Effector memory CD8-positive, alpha-beta T cell (primary cell): ENCODE measurements around the gene ADAM19.

ENCODE experiments used
- ATAC-seq: fragments of 150-1000 bp; cut with Tn5 transposase; replicated peaks from 2 replicates; pipeline ENCODE4 v1.10.0; 2021; ENCODE audit warnings: mild to moderate bottlenecking, moderate library complexity
- DNase-seq, 3 experiments: peaks; one replicate each; pipeline ENCODE4 v3.0.0; 2021
- H3K27ac Mint-ChIP-seq, 2 donors: one replicate each; pipeline ENCODE4 v1.8.0; 2022; ENCODE audit warnings: mild to moderate bottlenecking in 2 of 2, mixed read lengths in 2 of 2, moderate library complexity in 2 of 2
- H3K27me3 Mint-ChIP-seq, 2 donors: one replicate each; pipeline ENCODE4 v1.8.0; 2022; ENCODE audit warnings: mixed read lengths in 2 of 2
- H3K36me3 Mint-ChIP-seq: one replicate; pipeline ENCODE4 v1.8.0; 2022; ENCODE audit warnings: mild to moderate bottlenecking, moderate library complexity, mixed read lengths; ENCODE audit not compliant: insufficient read depth
- H3K4me1 Mint-ChIP-seq, 2 donors: one replicate each; pipeline ENCODE4 v1.8.0; 2022; ENCODE audit warnings: low read depth in 2 of 2, mixed read lengths in 2 of 2
- H3K4me3 Mint-ChIP-seq, 2 donors: one replicate each; pipeline ENCODE4 v1.8.0; 2022; ENCODE audit warnings: mild to moderate bottlenecking in 2 of 2, mixed read lengths in 2 of 2, moderate library complexity in 2 of 2
- H3K9me3 Mint-ChIP-seq, 2 donors: one replicate each; pipeline ENCODE4 v1.8.0; 2022; ENCODE audit warnings: mixed read lengths in 2 of 2

ADAM19 gene

GRCh38 chr5:157520911-157521703 is 54.5 kb downstream of the ADAM19 start:
- DNase-seq (no peak), ATAC-seq (no peak)
- H3K27me3 Mint-ChIP-seq, result no peaks in the 10 kb centered on the region
- H3K27ac Mint-ChIP-seq, result peak overlapping the region; percentile 72 to 86
- H3K36me3 Mint-ChIP-seq, result peaks cover 11% of the 10 kb centered on the region
- peaks cover 3 to 5% of the 10 kb centered on the region in 2 donors for H3K4me1 Mint-ChIP-seq
- H3K4me3 Mint-ChIP-seq, result no peak overlapping the region
- no peaks in the 10 kb centered on the region for H3K9me3 Mint-ChIP-seq

- H3K27ac Mint-ChIP-seq, result no peak overlapping the region
Observed at GRCh38 chr5:157519579-157520253, 55.9 kb downstream of the ADAM19 start.

GRCh38 chr5:157518963-157519362 is 56.6 kb downstream of the ADAM19 start:
- Mint-ChIP-seq H3K9me3 (no peaks in the 10 kb centered on the region), H3K27ac (no peak overlapping the region), H3K36me3 (peaks cover 17% of the 10 kb centered on the region), H3K27me3 (no peaks in the 10 kb centered on the region), H3K4me1 (peaks cover 3 to 9% of the 10 kb centered on the region in 2 donors), H3K4me3 (no peak overlapping the region)
- DNase-seq (no peak), ATAC-seq (no peak)

More at GRCh38 chr5:157519579-157520253, 55.9 kb downstream of the ADAM19 start:
- Mint-ChIP-seq H3K9me3 (no peaks in the 10 kb centered on the region), H3K27me3 (no peaks in the 10 kb centered on the region), H3K4me1 (peaks cover 3 to 9% of the 10 kb centered on the region in 2 donors), H3K4me3 (no peak overlapping the region), H3K36me3 (peaks cover 11% of the 10 kb centered on the region)
- DNase-seq (no peak), ATAC-seq (peak; percentile 63)

GRCh38 chr5:157516626-157517325 is 58.8 kb downstream of the ADAM19 start:
- Mint-ChIP-seq H3K9me3 (no peaks in the 10 kb centered on the region), H3K36me3 (peaks cover 19% of the 10 kb centered on the region), H3K27ac (peak overlapping the region in 1 of 2 donors; percentile 81), H3K27me3 (no peaks in the 10 kb centered on the region), H3K4me1 (peaks cover 3 to 11% of the 10 kb centered on the region in 2 donors), H3K4me3 (no peak overlapping the region)
- no peak for DNase-seq
- ATAC-seq, result no peak

GRCh38 chr5:157516006-157516405 is 59.6 kb downstream of the ADAM19 start:
- no peak for DNase-seq
- peaks cover 19% of the 10 kb centered on the region for H3K36me3 Mint-ChIP-seq
- no peaks in the 10 kb centered on the region for H3K9me3 Mint-ChIP-seq
- H3K4me3 Mint-ChIP-seq, result no peak overlapping the region
- H3K27ac Mint-ChIP-seq, result peak overlapping the region in 1 of 2 donors; percentile 60
- peaks cover 3 to 7% of the 10 kb centered on the region in 2 donors for H3K4me1 Mint-ChIP-seq
- ATAC-seq, result no peak
- no peaks in the 10 kb centered on the region for H3K27me3 Mint-ChIP-seq

GRCh38 chr5:157514974-157515373 is 60.6 kb downstream of the ADAM19 start:
- Mint-ChIP-seq H3K27me3 (no peaks in the 10 kb centered on the region), H3K36me3 (peaks cover 19% of the 10 kb centered on the region), H3K4me1 (peaks cover 3 to 7% of the 10 kb centered on the region in 2 donors), H3K4me3 (no peak overlapping the region), H3K9me3 (no peaks in the 10 kb centered on the region), H3K27ac (no peak overlapping the region)
- DNase-seq (no peak), ATAC-seq (no peak)

GRCh38 chr5:157513182-157513581 is 62.4 kb downstream of the ADAM19 start:
- no peak for DNase-seq
- Mint-ChIP-seq H3K36me3 (peaks cover 16% of the 10 kb centered on the region), H3K27ac (peak overlapping the region in 1 of 2 donors; percentile 7), H3K4me3 (no peak overlapping the region), H3K9me3 (no peaks in the 10 kb centered on the region), H3K27me3 (no peaks in the 10 kb centered on the region), H3K4me1 (peaks cover 6 to 11% of the 10 kb centered on the region in 2 donors)
- ATAC-seq, result no peak

GRCh38 chr5:157511651-157512644 is 63.6 kb downstream of the ADAM19 start:
- H3K4me3 Mint-ChIP-seq, result no peak overlapping the region
- H3K9me3 Mint-ChIP-seq, result no peaks in the 10 kb centered on the region
- H3K36me3 Mint-ChIP-seq, result peaks cover 19% of the 10 kb centered on the region
- DNase-seq (no peak), ATAC-seq (no peak)
- peaks cover 5 to 11% of the 10 kb centered on the region in 2 donors for H3K4me1 Mint-ChIP-seq
- H3K27me3 Mint-ChIP-seq, result no peaks in the 10 kb centered on the region
- H3K27ac Mint-ChIP-seq, result peak overlapping the region; percentile 49 to 55

- DNase-seq (no peak), ATAC-seq (no peak)
- Mint-ChIP-seq H3K4me3 (no peak overlapping the region), H3K27ac (no peak overlapping the region), H3K4me1 (peaks cover 13 to 16% of the 10 kb centered on the region in 2 donors), H3K27me3 (no peaks in the 10 kb centered on the region), H3K9me3 (no peaks in the 10 kb centered on the region), H3K36me3 (peaks cover 24% of the 10 kb centered on the region)
Observed at GRCh38 chr5:157510682-157511081, 64.9 kb downstream of the ADAM19 start.

- no peaks in the 10 kb centered on the region for H3K27me3 Mint-ChIP-seq
- ATAC-seq, result no peak
- DNase-seq, result no peak
- H3K9me3 Mint-ChIP-seq, result no peaks in the 10 kb centered on the region
- peaks cover 35% of the 10 kb centered on the region for H3K36me3 Mint-ChIP-seq
- peaks cover 13 to 17% of the 10 kb centered on the region in 2 donors for H3K4me1 Mint-ChIP-seq
- no peak overlapping the region for H3K27ac Mint-ChIP-seq
- no peak overlapping the region for H3K4me3 Mint-ChIP-seq
Observed at GRCh38 chr5:157509587-157509986, 66.0 kb downstream of the ADAM19 start.

- H3K9me3 Mint-ChIP-seq, result no peaks in the 10 kb centered on the region
- H3K4me3 Mint-ChIP-seq, result no peak overlapping the region
- H3K36me3 Mint-ChIP-seq, result peaks cover 32% of the 10 kb centered on the region
- peaks cover 13 to 17% of the 10 kb centered on the region in 2 donors for H3K4me1 Mint-ChIP-seq
- DNase-seq (no peak), ATAC-seq (no peak)
- H3K27ac Mint-ChIP-seq, result no peak overlapping the region
- no peaks in the 10 kb centered on the region for H3K27me3 Mint-ChIP-seq
Observed at GRCh38 chr5:157509093-157509492, 66.5 kb downstream of the ADAM19 start.

- peak overlapping the region in 1 of 2 donors; percentile 73 for H3K27ac Mint-ChIP-seq
- peaks cover 33% of the 10 kb centered on the region for H3K36me3 Mint-ChIP-seq
- no peaks in the 10 kb centered on the region for H3K27me3 Mint-ChIP-seq
- DNase-seq (no peak), ATAC-seq (no peak)
- no peaks in the 10 kb centered on the region for H3K9me3 Mint-ChIP-seq
- H3K4me3 Mint-ChIP-seq, result no peak overlapping the region
- H3K4me1 Mint-ChIP-seq, result peaks cover 16 to 20% of the 10 kb centered on the region in 2 donors
Observed at GRCh38 chr5:157506981-157507780, 68.4 kb downstream of the ADAM19 start.
